ENCODE results near the gene TXNRD2.

Gene TXNRD2

DNA sequence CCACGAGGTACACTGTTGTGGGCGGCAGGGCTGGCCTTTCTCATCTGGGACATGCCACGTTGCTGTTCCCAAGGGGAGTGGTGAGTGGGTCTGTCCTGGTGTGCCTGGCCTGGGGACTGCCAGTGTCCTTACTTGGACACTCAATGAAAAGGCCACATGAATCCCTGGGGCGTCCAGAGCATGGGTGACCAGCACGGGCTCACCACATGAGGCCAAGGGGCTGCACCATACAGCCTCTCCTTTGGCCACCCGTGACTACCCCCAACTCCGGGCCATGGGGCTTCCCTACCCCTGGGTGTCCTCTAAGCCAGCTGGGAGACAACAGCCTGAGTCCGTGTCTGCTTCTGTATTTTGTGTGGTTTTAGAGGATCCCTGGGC is 20.2 kb upstream of the TXNRD2 start:
- Histone ChIP-seq H3K79me2 (ENCODE audit: low read length) (no peaks in the 10 kb centered on the region), H3K4me2 (ENCODE audit: low read depth, low read length) (no peak overlapping the region), H3K9me2 (replicated peaks; ENCODE audit: insufficient read depth, low read length) (no peaks in the 10 kb centered on the region), H3K27ac (ENCODE audit: low read length) (no peak overlapping the region), H3K36me3 (replicated peaks; ENCODE audit: insufficient read depth, low read length) (no peaks in the 10 kb centered on the region), H4K20me1 (ENCODE audit: insufficient read depth, low read length) (no peaks in the 10 kb centered on the region), H3K9ac (ENCODE audit: low read length) (no peak overlapping the region), H3K4me1 (ENCODE audit: low read length) (peaks cover 3% of the 10 kb centered on the region; the same call in 1 of the 2 replicates), H3F3A (ENCODE audit: insufficient read depth, low read length) (no peaks in the 10 kb centered on the region), H3K4me3 (ENCODE audit: low read length) (no peak overlapping the region), H2AFZ (ENCODE audit: low read length) (no peak overlapping the region), H3K9me3 (replicated peaks; ENCODE audit: insufficient read depth, low read length) (no peaks in the 10 kb centered on the region), H3K27me3 (replicated peaks; ENCODE audit: insufficient read depth, low read length) (no peaks in the 10 kb centered on the region)
- DNase-seq = no peak
- TF ChIP-seq EZH2 (optimal IDR thresholded peaks at IDR 0.05; ENCODE audit: low read depth, low read length) (no peak), EZH2phosphoT487 (IDR thresholded peaks at IDR 0.05; ENCODE audit: low read length) (no peak)
- TF ChIP-seq, protein P1, sequence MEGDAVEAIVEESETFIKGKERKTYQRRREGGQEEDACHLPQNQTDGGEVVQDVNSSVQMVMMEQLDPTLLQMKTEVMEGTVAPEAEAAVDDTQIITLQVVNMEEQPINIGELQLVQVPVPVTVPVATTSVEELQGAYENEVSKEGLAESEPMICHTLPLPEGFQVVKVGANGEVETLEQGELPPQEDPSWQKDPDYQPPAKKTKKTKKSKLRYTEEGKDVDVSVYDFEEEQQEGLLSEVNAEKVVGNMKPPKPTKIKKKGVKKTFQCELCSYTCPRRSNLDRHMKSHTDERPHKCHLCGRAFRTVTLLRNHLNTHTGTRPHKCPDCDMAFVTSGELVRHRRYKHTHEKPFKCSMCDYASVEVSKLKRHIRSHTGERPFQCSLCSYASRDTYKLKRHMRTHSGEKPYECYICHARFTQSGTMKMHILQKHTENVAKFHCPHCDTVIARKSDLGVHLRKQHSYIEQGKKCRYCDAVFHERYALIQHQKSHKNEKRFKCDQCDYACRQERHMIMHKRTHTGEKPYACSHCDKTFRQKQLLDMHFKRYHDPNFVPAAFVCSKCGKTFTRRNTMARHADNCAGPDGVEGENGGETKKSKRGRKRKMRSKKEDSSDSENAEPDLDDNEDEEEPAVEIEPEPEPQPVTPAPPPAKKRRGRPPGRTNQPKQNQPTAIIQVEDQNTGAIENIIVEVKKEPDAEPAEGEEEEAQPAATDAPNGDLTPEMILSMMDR (IDR thresholded peaks at IDR 0.05; ENCODE audit: low read length) = no peak

DNA sequence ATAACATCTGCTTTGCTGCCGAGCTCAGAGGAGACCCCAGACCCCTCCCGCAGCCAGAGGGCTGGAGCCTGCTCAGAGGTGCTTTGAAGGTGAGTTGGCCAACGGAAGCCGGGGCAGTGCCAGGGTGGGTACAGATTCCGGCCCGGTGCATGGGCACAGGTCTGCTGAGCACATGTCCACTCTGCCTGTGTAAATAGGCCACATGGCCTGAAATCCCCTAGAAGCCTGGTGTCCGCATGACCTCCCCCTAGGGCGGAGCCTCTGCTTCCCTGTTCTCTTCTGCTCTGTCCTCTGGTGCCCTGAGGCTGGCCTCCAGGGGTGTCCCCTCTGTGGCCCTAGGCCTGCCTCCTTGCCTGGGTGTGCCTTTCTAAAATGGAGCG is 19.6 kb upstream of the TXNRD2 start:
- Histone ChIP-seq H3K27ac (ENCODE audit: low read length) (no peak overlapping the region), H3K4me1 (ENCODE audit: low read length) (peaks cover 3% of the 10 kb centered on the region; the same call in 1 of the 2 replicates), H4K20me1 (ENCODE audit: insufficient read depth, low read length) (no peaks in the 10 kb centered on the region), H3K4me3 (ENCODE audit: low read length) (no peak overlapping the region), H3K27me3 (replicated peaks; ENCODE audit: insufficient read depth, low read length) (no peaks in the 10 kb centered on the region), H3K9me3 (replicated peaks; ENCODE audit: insufficient read depth, low read length) (no peaks in the 10 kb centered on the region), H3F3A (ENCODE audit: insufficient read depth, low read length) (no peaks in the 10 kb centered on the region), H3K9me2 (replicated peaks; ENCODE audit: insufficient read depth, low read length) (no peaks in the 10 kb centered on the region), H3K79me2 (ENCODE audit: low read length) (no peaks in the 10 kb centered on the region), H3K36me3 (replicated peaks; ENCODE audit: insufficient read depth, low read length) (no peaks in the 10 kb centered on the region), H3K9ac (ENCODE audit: low read length) (no peak overlapping the region), H2AFZ (ENCODE audit: low read length) (no peak overlapping the region), H3K4me2 (ENCODE audit: low read depth, low read length) (no peak overlapping the region)
- TF ChIP-seq, protein P1 (IDR thresholded peaks at IDR 0.05; ENCODE audit: low read length) = no peak
- TF ChIP-seq EZH2 (optimal IDR thresholded peaks at IDR 0.05; ENCODE audit: low read depth, low read length) = no peak
- no peak for TF ChIP-seq EZH2phosphoT487 (IDR thresholded peaks at IDR 0.05; ENCODE audit: low read length)
- no peak for DNase-seq

GRCh38 chr22:19960491-19961200 is 19.0 kb upstream of the TXNRD2 start:
- H3K9me3 ChIP-seq (replicated peaks; ENCODE audit: insufficient read depth, low read length) = no peaks in the 10 kb centered on the region
- no peaks in the 10 kb centered on the region for H3K9me2 ChIP-seq (replicated peaks; ENCODE audit: insufficient read depth, low read length)
- no peaks in the 10 kb centered on the region for H3F3A ChIP-seq (ENCODE audit: insufficient read depth, low read length)
- H3K27ac ChIP-seq (ENCODE audit: low read length) = no peak overlapping the region
- peaks cover 3% of the 10 kb centered on the region; the same call in 1 of the 2 replicates for H3K4me1 ChIP-seq (ENCODE audit: low read length)
- no peaks in the 10 kb centered on the region for H3K36me3 ChIP-seq (replicated peaks; ENCODE audit: insufficient read depth, low read length)
- H2AFZ ChIP-seq (ENCODE audit: low read length) = no peak overlapping the region
- no peak overlapping the region for H3K4me2 ChIP-seq (ENCODE audit: low read depth, low read length)
- H3K27me3 ChIP-seq (replicated peaks; ENCODE audit: insufficient read depth, low read length) = no peaks in the 10 kb centered on the region
- H3K79me2 ChIP-seq (ENCODE audit: low read length) = no peaks in the 10 kb centered on the region
- TF ChIP-seq EZH2phosphoT487 (IDR thresholded peaks at IDR 0.05; ENCODE audit: low read length) (no peak), EZH2 (optimal IDR thresholded peaks at IDR 0.05; ENCODE audit: low read depth, low read length) (no peak)
- TF ChIP-seq, protein P1 (IDR thresholded peaks at IDR 0.05; ENCODE audit: low read length) = no peak
- no peak overlapping the region for H3K9ac ChIP-seq (ENCODE audit: low read length)
- no peak for DNase-seq
- H4K20me1 ChIP-seq (ENCODE audit: insufficient read depth, low read length) = no peaks in the 10 kb centered on the region
- no peak overlapping the region for H3K4me3 ChIP-seq (ENCODE audit: low read length)

Measured in MM.1S (cell line).